Tibial nerve (tissue), 4 donors: Measurements from ENCODE around the gene SEMA3C.

Experiments used
- EP300 ChIP-seq, 2 donors: sonication (generic); formaldehyde crosslinking; IDR thresholded peaks; one replicate each; pipeline ENCODE4 v1.6.1; 2017; ENCODE audit warnings: antibody characterized with exemption in 2 of 2, mild to moderate bottlenecking in 1 of 2
- POLR2A ChIP-seq, 2 donors: fragments of 450-650 bp; IDR thresholded peaks; one replicate each; pipeline ENCODE4 v1.6.1; 2017; ENCODE audit warnings: antibody characterized with exemption in 2 of 2, mild to moderate bottlenecking in 2 of 2, moderate library complexity in 2 of 2
- TF ChIP-seq, protein P1 (sequence below), 5 experiments: fragments of 200-600 bp in 3 of 5; fragments of 450-650 bp in 2 of 5; sonication (generic) in 3 of 5; IDR thresholded peaks; one replicate each; pipeline ENCODE4 v1.5.1; 2016 to 2019; ENCODE audit warnings: antibody characterized with exemption in 5 of 5, mild to moderate bottlenecking in 3 of 5, moderate library complexity in 2 of 5

DNA sequence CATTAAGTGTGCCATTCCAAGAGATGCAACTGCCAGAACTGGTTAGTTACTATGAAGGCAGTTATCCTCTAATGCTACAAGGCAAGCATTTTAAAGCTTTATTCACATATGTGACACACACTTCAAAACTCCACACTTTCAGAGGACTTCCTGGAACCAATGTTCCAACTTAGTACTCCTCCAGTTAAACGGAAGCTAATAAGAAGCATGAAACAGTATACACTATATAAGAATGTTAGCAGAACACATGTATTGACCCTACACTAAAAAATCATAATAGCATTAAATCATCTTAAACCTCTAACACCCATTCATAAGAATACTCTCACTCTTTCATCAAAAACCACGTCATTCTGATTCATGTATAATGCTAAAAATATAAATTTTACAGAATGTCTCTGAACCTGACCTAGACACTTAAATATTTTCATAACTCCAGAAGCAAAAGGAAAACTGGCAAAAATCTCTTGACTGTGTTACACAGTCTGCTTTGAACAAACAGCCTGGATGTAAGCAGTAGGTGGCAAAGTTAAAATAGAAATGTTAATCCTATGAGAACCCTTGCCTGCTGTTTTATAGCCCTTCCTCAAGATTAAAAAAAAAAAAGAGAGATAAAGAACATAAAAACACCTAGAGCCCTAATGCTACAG, 135.0 kb downstream of the SEMA3C start:
- TF ChIP-seq, protein P1, sequence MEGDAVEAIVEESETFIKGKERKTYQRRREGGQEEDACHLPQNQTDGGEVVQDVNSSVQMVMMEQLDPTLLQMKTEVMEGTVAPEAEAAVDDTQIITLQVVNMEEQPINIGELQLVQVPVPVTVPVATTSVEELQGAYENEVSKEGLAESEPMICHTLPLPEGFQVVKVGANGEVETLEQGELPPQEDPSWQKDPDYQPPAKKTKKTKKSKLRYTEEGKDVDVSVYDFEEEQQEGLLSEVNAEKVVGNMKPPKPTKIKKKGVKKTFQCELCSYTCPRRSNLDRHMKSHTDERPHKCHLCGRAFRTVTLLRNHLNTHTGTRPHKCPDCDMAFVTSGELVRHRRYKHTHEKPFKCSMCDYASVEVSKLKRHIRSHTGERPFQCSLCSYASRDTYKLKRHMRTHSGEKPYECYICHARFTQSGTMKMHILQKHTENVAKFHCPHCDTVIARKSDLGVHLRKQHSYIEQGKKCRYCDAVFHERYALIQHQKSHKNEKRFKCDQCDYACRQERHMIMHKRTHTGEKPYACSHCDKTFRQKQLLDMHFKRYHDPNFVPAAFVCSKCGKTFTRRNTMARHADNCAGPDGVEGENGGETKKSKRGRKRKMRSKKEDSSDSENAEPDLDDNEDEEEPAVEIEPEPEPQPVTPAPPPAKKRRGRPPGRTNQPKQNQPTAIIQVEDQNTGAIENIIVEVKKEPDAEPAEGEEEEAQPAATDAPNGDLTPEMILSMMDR (IDR thresholded peaks at IDR 0.05) = no peak
- TF ChIP-seq EP300 (IDR thresholded peaks at IDR 0.05) (no peak), POLR2A (IDR thresholded peaks at IDR 0.05) (no peak)
